Measurements from ENCODE around the gene DTD1.

Gene DTD1

DNA sequence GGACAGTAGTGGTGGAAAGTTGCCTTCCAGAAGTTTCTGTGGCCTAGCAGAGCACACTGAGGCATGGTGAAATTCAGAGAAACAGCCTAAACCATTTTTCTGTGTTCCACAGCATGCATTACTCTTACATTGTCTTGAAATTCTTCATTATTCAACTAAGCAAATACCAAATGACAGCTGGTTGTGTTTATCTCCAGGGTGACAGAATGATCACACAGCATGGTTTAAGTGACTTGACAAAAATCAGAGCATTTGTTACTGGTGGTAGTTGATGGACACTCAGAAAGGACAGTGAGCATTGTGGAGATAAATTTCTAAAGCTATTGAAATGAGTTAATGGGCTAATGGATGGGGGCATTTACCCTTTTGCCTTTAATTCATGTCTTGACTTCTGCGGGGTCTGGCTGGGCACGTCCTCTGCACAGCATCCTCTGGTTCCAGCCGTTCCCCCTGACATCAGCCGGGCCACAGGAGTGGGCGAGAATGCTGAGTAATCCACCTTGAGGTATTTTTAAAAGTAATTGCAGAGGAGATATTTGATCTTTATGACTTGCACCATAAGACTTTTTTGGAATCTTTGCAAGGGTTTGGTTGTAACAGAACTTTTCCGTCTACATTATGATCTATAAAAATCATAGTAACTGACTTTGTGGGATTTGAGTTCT, 146.8 kb downstream of the DTD1 start:
- Histone ChIP-seq H3K4me2 (ENCODE audit: low read depth, low read length, poor library complexity, severe bottlenecking) (no peak overlapping the region), H3K4me3 (ENCODE audit: insufficient read depth, low read length, poor library complexity, severe bottlenecking) (no peak overlapping the region), H3K9me2 (replicated peaks; ENCODE audit: insufficient read depth, low read length) (no peaks in the 10 kb centered on the region), H3K9ac (ENCODE audit: low read length) (no peak overlapping the region), H3K36me3 (ENCODE audit: low read length) (no peaks in the 10 kb centered on the region), H4K20me1 (ENCODE audit: low read depth, low read length) (no peaks in the 10 kb centered on the region), H3K9me3 (ENCODE audit: insufficient read depth, low read length) (no peaks in the 10 kb centered on the region), H3K79me2 (ENCODE audit: insufficient read depth, low read length) (no peaks in the 10 kb centered on the region), H3F3A (ENCODE audit: insufficient read depth) (no peaks in the 10 kb centered on the region), H3K27me3 (ENCODE audit: low read length) (no peaks in the 10 kb centered on the region), H2AFZ (ENCODE audit: low read depth, low read length, severe bottlenecking) (no peak overlapping the region), H3K27ac (ENCODE audit: low read depth, low read length) (no peak overlapping the region)
- TF ChIP-seq CTCF (IDR thresholded peaks at IDR 0.05; ENCODE audit: insufficient read depth, low read length, poor library complexity, severe bottlenecking) (no peak), EZH2phosphoT487 (conservative IDR thresholded peaks at IDR 0.05; ENCODE audit: low read length) (no peak)

DNA sequence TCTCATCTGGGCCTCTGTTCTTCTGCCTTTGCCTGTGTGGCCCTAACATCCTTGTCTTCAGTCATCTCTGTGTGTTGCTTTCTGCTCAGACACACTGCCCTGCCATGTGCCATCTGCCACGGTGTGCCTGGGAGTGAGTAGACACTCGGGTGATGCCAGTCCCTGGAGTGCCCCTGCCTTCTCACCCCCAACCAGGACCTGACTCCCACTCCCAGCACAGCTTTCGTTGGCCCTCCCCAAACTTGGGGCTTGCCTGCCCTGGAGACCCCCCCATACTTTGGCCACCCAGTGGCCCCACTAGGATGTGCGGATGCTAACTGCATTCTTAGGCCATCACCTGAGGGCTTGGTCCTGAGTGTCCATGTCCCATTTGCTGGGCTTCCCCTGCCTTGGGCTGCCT, 149.3 kb downstream of the DTD1 start:
- Histone ChIP-seq H3K4me2 (ENCODE audit: low read depth, low read length, poor library complexity, severe bottlenecking) (no peak overlapping the region), H3K4me3 (ENCODE audit: insufficient read depth, low read length, poor library complexity, severe bottlenecking) (no peak overlapping the region), H4K20me1 (ENCODE audit: low read depth, low read length) (no peaks in the 10 kb centered on the region), H3F3A (ENCODE audit: insufficient read depth) (no peaks in the 10 kb centered on the region), H3K79me2 (ENCODE audit: insufficient read depth, low read length) (no peaks in the 10 kb centered on the region), H3K9me3 (ENCODE audit: insufficient read depth, low read length) (no peaks in the 10 kb centered on the region), H3K9ac (ENCODE audit: low read length) (no peak overlapping the region), H3K27ac (ENCODE audit: low read depth, low read length) (no peak overlapping the region), H3K27me3 (ENCODE audit: low read length) (no peaks in the 10 kb centered on the region), H2AFZ (ENCODE audit: low read depth, low read length, severe bottlenecking) (no peak overlapping the region), H3K9me2 (replicated peaks; ENCODE audit: insufficient read depth, low read length) (no peaks in the 10 kb centered on the region), H3K36me3 (ENCODE audit: low read length) (no peaks in the 10 kb centered on the region)
- TF ChIP-seq CTCF (IDR thresholded peaks at IDR 0.05; ENCODE audit: insufficient read depth, low read length, poor library complexity, severe bottlenecking) = no peak
- TF ChIP-seq EZH2phosphoT487 (conservative IDR thresholded peaks at IDR 0.05; ENCODE audit: low read length) = no peak

GRCh38 chr20:18738055-18738454, 150.2 kb downstream of the DTD1 start:
- H3K9me2 ChIP-seq (replicated peaks; ENCODE audit: insufficient read depth, low read length) = no peaks in the 10 kb centered on the region
- H3K4me2 ChIP-seq (ENCODE audit: low read depth, low read length, poor library complexity, severe bottlenecking) = no peak overlapping the region
- H2AFZ ChIP-seq (ENCODE audit: low read depth, low read length, severe bottlenecking) = no peak overlapping the region
- TF ChIP-seq EZH2phosphoT487 (conservative IDR thresholded peaks at IDR 0.05; ENCODE audit: low read length) = no peak
- TF ChIP-seq CTCF (IDR thresholded peaks at IDR 0.05; ENCODE audit: insufficient read depth, low read length, poor library complexity, severe bottlenecking) = no peak
- no peaks in the 10 kb centered on the region for H3F3A ChIP-seq (ENCODE audit: insufficient read depth)
- H4K20me1 ChIP-seq (ENCODE audit: low read depth, low read length) = no peaks in the 10 kb centered on the region
- H3K4me3 ChIP-seq (ENCODE audit: insufficient read depth, low read length, poor library complexity, severe bottlenecking) = no peak overlapping the region
- H3K36me3 ChIP-seq (ENCODE audit: low read length) = no peaks in the 10 kb centered on the region
- no peaks in the 10 kb centered on the region for H3K79me2 ChIP-seq (ENCODE audit: insufficient read depth, low read length)
- no peaks in the 10 kb centered on the region for H3K9me3 ChIP-seq (ENCODE audit: insufficient read depth, low read length)
- no peak overlapping the region for H3K27ac ChIP-seq (ENCODE audit: low read depth, low read length)
- H3K9ac ChIP-seq (ENCODE audit: low read length) = no peak overlapping the region
- no peaks in the 10 kb centered on the region for H3K27me3 ChIP-seq (ENCODE audit: low read length)

Measured in SU-DHL-6 (cell line).